ENCODE measurements around the gene TMEM45B.
"Not testable (repeated sequence)": the region's sequence is repeated elsewhere in the genome, so short reads cannot be mapped to it uniquely, and the experiment has no call there.

Gene TMEM45B

DNA sequence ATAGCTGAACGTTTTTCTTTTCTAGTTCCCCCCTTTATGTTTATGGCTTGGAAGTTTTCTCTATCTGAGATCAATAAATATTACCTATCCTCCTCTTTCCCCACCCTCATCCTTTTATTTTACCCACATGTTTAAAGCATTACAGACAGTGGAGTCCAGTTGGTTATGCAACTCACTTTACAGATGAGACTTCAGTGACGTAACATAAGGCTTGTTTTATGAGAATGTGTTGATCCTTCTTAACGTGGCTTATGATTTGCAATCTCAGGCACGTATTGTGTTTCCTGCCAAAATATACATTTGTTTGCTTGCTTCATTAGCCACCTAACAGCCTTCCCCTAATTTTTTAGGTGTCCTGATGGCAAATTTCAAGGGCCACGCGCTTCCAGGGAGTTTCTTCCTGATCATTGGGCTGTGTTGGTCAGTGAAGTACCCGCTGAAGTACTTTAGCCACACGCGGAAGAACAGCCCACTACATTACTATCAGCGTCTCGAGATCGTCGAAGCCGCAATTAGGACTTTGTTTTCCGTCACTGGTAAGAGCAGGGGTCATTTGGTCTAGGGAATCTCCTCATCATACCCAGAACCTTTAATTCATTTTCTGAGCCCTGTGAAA, 36.6 kb downstream of the TMEM45B start:
- no peak for DNase-seq (ENCODE audit: low read depth in 3 of 3)

- peak in 1 of 3 experiments; percentile 46 for DNase-seq (ENCODE audit: low read depth in 3 of 3)
These were observed 38.0 kb downstream of the TMEM45B start for GRCh38 chr11:129853518-129854231.

GRCh38 chr11:129854232-129854805, 38.7 kb downstream of the TMEM45B start:
- no peak for DNase-seq (ENCODE audit: low read depth in 3 of 3)

DNA sequence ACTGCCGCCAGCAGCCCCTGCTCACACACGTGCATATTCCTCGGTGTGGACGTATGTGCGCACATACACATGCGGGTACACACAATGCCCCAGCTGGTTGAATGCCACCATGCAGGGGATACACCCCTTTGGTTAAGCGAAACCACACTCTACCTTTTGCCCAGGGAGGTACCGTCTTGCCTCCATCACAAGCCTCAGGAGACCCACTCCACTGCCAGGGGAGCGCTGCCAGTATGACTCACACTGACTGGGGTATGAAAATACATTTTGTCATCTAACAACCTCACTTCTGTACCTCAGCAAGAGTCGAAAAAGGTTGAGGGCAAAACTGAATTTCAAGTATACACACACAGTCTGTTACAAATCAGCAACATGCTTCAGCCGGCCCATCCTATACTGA, 39.4 kb downstream of the TMEM45B start:
- DNase-seq (ENCODE audit: low read depth in 3 of 3) = no peak

GRCh38 chr11:129856036-129856435, 40.4 kb downstream of the TMEM45B start:
- no peak for DNase-seq (ENCODE audit: low read depth in 3 of 3)

DNA sequence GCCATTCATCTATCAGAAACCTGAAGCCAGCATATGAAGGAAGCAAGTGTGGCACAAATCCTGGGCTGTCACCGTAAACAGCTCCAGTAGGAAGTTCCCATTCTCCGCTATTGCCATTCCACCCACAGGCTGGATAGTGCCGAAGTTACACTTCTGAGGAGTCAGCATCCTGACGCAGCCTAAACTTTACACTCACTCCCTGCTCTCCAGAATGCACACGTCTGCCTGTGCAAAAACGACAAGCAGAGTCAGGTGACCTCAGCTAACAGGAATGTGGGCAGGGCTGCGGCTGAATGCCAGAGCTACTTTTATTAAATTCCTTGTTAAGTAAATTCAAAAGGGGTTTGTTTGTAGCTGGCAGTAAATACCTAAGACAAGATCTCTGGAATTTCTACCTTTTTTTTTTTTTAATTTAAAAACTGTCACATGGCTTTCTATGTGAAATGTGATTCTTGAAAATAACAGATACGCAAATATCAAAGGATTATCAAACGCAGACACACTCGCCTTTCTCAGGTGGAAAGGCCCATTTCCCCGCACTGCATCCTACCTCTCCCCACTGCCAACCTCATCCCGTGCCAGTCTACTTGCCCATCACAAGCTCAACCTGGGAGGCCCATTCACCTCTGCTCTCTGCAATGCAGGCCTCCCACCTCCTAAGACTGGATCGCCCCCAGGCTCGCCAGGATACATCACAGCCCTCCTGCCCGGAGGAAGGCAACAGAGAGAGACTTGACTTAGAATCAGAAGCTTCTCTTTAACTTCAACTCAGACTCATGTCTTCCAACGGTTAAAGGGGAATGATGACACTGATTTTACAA, 46.3 kb downstream of the TMEM45B start:
- no peak for DNase-seq (ENCODE audit: low read depth in 3 of 3)

GRCh38 chr11:129864811-129865210, 49.2 kb downstream of the TMEM45B start:
- DNase-seq (ENCODE audit: low read depth in 3 of 3) = no peak

- DNase-seq (ENCODE audit: low read depth in 3 of 3) = no peak
These were observed 50.1 kb downstream of the TMEM45B start for GRCh38 chr11:129865701-129866100.

DNA sequence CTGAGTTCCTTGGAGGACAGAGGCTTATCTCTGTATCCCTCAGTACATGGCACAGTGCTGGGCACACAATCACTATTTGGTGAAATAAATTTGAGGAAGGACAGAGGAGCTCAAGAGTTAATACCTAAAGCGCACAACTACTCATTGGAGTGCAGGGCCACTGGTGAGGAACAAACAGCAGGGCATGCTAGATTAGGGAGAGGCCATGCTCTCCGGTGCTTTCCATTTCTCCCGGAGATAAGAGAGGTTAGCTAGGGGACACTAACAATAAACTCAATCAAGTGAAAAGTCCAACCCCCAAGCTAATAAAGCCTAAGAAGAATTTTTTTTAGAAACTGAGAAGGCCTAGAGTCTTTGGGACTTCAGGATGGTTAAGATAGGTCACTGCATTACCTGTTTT, 50.7 kb downstream of the TMEM45B start:
- DNase-seq (ENCODE audit: low read depth in 3 of 3) = no peak

DNA sequence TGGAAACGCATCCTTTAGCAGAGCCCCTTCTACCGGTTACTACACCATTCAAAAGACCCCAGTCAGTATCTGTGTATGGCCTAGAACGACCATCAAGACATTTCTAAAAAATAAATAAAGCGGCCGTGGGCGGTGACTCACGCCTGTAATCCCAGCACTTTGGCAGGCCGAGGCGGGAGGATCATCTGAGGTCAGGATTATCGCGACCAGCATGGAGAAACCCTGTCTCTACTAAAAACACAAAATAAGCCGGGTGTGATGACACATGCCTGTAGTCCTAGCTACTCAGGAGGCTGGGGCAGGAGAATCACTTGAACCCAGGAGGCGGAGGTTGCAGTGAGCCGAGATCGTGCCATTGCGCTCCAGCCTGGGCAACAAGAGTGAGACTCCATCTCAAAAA, 53.0 kb downstream of the TMEM45B start:
- not testable (repeated sequence) for DNase-seq (ENCODE audit: low read depth in 3 of 3)

DNA sequence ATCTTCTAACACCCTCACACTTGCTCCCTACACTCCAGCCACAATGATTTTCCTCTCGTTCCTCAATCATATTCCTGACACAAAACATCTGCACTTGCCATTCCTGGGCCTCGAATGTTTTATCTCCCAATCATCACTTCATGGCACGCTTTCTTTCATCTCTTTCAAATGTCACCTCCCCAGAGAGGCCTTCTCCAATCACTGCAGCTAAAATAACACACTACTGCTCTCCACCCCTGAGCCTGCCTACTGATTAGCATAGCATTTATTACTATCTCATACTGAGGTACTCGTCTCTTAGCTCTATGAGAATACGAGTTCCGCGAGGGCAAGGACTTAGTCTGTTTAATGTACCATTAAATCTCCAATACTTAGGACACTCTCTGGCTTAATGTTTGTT, 56.3 kb downstream of the TMEM45B start:
- no peak for DNase-seq (ENCODE audit: low read depth in 3 of 3)

DNA sequence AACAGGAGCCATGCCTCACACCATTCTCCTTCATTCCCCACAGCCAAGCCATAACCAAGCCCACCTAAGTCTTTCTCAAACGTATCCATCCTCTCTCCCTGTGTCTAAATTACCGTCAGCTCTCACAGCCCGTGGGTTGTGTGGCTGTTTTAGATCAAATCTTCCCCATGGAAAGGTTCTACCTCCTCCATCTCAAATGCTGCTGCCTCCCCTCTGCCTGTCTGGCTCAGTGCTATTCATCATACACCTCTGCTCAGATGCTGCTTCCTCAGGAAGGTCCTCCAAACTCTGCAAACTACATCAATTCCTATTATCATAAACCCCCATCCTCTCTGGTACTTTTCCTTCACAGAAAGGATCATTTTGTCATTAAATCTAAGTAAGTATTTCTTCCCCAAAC, 64.7 kb downstream of the TMEM45B start:
- no peak for DNase-seq (ENCODE audit: low read depth in 3 of 3)

DNA sequence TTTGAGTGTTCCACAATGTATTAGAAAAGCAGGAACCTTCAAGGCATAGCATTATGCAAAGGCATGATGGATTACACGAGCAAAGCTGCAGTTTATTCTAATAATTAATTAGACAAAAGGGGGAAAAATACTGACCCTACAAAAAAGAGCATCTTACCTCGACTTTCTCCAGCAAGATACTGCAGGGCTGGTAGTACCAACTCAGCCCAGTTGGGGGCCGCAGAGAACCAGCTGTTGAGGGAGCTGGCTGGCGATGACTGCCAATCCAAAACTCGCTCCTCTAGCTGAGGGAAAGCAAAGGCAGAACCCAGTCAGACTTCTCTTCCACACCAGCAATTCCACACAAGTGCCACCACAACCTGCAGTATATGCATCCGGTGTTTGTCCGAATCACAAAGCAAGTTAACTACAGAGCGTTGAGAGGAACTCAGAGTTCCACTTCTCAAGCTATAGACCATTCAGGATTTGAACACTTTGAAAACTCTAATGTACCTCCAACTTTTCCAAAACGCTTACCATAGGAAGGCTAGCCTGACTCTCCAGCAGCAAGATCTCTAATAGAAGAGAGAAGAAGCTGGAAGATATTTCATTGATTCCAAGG, 66.0 kb downstream of the TMEM45B start:
- DNase-seq (ENCODE audit: low read depth in 3 of 3) = peak in 1 of 3 experiments; percentile 12

GRCh38 chr11:129884581-129884980, 68.9 kb downstream of the TMEM45B start:
- DNase-seq (ENCODE audit: low read depth in 3 of 3) = no peak

DNA sequence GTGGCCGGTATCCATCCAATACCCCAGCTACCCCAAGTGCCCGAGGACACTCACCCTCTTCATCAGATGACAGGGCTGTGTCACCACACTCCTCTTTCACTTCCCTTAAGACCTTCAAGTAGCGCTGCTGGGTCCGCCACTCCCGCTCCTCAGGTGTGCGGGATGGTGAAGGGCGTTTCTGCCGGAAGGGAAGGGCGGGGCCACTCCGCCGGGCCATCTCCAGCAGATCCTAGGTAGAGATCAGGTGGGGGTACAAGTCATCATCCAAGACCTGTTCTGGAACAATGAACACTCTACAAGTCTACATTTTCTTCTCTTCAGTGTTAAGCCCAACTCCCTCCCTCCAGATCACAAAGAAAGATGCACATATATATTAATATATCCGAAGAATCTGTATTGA, 69.7 kb downstream of the TMEM45B start:
- DNase-seq (ENCODE audit: low read depth in 3 of 3) = no peak

DNA sequence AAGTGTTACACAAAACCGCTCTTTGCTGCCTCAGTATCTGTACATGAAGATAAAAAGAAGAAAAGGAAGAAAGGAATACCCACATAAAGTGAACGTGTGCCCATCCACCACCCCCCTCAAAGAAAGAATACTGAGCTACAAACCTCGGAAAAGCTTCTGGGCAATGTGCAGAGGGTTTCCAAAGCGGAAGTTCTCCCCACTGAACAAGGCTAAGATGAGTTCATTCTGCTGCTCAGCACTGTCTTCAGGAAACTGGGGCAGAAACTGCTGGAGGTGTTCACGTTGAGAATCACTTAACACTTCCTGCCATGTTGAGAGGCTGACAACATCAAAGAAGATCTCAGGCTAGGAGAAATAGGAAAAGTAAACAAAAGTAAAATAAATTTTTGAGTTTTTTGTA, 72.8 kb downstream of the TMEM45B start:
- no peak for DNase-seq (ENCODE audit: low read depth in 3 of 3)

DNA sequence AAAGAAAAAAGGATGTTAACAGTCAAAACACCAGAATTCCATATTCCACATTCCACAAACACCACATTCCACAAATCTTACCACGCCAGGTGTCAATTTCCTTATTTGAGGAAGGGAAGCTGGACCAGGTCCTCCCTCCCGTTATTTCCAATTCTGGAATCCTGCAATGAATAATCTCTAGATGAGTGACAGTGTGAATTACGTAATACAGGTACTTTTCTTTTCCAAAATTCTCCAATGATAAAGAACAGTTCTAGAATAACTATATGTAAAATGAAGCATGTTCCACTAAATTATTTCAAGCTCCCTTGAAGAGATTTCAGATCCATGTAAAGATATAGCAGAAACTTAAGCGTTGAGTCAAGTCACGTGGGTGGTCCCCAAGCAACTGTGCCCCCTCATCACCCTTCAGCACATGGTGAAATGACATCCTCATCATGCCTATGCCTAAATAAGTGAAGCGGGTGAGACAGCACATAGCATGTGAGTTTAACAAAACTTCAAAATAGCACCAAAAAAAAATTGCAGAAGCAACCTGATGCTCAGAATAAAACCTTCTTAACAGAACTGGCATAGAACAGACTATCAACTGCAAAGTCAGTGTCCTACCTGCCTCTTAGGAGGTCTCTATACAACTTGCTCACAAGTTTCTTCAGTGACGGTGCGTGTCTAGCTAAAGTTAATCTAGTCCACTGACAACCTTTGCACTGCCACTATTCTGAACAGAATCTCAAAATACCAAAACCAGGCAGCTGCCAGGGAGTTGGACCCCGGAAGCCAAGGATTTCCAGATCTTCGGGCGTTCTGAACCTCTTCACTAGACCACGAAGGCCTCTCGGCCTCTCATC, 78.9 kb downstream of the TMEM45B start:
- no peak for DNase-seq (ENCODE audit: low read depth in 3 of 3)

DNA sequence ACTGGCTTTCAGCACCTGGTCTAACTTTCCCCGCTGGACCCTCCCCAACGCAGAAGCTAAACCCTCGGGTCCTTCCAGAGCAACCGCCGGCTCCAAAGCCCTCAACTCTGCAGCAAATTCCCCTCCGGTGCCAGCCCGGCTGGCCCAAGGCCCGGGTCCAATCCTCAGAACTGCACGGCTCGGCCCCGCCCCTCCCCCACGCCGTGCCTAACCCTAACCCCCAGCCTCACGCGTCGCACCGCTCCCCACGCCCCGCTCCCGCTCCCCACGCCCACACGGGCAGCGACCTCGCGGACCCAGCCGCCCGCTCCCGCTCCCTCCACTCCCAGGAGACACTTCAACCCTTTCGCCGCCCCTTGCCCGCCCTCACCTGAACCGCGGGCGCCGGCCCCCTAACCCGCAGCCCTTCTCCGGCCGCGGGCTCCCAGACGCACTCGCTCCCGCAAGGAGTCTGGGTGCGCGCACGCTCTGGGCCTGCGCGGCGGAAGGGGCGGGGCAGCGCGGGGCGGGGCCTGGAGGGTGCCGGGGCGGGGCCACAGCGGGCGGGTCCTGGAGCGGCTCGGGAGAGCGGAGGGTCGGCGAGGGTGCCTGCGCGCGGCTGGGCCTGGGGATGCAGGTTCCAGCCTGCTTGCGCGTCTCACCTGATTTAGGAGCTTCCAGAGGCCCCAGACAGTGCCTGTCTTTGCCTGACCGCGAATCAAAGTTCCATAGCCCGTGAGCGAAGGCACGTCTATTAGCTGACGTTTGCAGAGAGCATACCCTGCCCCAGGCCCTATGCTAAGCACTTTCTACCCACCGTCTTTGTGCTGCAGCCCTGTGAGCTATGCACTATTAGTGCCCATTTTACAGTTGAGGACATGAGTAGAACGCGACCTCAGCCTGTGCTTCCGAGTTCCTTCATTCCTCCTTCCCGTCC, 79.7 kb downstream of the TMEM45B start, which contains the start of gene NFRKB:
Gene NFRKB (minus strand): TSS at position 453 of the 916 bp plus-strand sequence. CDS start 2,729 bp downstream, outside the sequence.
- DNase-seq (ENCODE audit: low read depth in 3 of 3) = peak; percentile 78 to 87 (median 81)

DNA sequence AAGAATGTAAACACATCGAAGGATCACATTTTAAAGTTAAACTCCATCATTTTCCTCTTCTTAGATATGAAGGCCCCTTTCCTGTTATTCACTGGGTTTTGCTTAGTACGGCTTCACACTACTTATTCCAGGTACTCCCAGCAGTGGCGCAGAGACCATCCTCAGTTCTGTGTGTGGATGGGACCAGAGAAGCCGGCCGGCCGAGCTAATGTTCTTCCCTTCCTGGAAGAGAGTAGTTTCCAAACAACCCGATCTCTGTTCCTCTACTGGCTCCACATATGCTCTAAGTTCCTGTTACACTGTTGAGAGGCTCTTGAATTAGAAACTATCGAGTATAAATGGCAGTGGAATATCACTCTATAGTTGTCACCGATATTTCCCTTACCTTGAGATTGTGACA, 80.4 kb downstream of the TMEM45B start:
- DNase-seq (ENCODE audit: low read depth in 3 of 3) = no peak

- DNase-seq (ENCODE audit: low read depth in 3 of 3) = no peak
These were observed 89.8 kb downstream of the TMEM45B start for GRCh38 chr11:129905402-129905801.
